HG03139 (cell line): ENCODE results near the gene SLC45A1.
"Not testable (repeated sequence)": the region's sequence is repeated elsewhere in the genome, so short reads cannot be mapped to it uniquely, and the experiment has no call there.

Experiments
- ATAC-seq: cut with Tn5 transposase; IDR thresholded peaks from one replicate; pipeline ENCODE4 v1.9.1; 2021; ENCODE audit not compliant: unreplicated experiment

SLC45A1 gene

DNA sequence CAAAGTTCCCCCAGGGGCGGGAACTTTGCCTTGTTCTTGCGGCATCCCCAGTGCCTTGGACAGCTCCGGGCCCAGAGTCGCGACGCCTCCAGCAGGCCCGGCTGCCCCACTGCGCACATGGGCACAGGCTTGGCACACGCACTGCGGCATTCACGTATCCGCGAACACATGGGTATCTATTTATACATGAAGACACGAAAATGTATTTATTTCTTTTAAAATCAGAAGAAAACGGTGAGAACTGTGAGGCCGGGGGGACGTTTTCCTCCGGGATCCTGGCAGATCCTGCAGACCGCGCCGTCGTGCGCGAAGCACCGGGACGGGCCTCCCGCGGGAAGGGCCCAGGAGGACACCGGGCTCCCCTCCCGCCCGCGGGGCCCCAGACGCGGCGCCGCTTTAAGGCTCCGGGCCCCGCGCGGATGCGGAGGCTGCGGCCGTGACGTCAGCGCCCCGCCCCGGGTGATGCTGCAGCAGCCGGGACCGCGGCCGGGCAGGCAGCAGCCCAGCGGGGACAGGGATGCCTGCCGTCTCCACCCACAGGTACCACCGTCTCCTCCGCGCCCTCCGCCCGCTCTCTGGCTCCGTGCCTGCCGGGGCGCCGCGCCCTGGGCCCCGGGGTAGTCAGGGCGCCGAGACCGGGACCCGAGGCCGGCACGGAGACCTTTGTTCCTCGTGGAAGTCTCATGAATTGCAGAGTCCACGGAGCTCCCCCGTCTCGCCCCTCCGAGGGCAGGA lies at the start of gene SLC45A1:
SLC45A1 (plus strand) TSS at position 468 of the 735 bp plus-strand sequence. CDS start 6,216 bp downstream, outside the sequence.
- ATAC-seq = no peak

- no peak for ATAC-seq
These were observed 44.9 kb upstream of the SLC45A1 start for GRCh38 chr1:8273036-8273435.

- ATAC-seq = no peak
These were observed 43.6 kb upstream of the SLC45A1 start for GRCh38 chr1:8274352-8274751.

DNA sequence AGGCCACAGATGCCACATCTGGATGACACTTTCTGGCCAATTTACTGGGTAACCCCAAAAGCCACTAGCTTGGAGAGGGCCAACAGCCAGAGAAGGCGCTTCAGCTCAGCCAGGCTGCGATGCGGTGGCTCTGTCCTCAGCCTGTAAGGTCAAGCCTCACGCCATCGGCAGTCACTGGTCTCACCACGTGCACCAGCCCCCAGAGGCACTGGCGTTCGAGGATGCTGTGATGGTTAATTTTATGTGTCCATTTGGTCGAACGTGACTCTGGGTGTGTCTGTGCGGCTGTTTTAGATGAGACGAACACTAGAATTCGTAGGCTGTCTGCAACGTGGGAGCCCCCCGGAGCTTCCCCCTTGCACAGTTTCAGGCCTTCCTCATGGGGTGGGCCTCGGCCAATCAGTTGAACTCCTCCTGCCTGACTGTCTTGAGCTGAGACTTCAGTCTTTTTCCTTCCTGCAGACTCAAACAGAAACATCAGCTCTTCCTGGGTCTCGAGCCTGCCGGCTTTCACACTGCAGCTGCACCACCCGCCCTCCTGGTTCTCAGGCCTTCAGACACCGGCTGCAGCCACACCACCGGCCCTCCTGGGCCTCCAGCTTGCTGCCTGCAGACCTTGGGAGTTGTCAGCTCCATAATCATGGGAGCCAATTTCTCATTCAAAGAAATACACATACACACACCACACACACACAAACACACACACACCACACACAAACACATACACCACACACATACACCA lies 41.6 kb upstream of the SLC45A1 start:
- ATAC-seq = no peak

DNA sequence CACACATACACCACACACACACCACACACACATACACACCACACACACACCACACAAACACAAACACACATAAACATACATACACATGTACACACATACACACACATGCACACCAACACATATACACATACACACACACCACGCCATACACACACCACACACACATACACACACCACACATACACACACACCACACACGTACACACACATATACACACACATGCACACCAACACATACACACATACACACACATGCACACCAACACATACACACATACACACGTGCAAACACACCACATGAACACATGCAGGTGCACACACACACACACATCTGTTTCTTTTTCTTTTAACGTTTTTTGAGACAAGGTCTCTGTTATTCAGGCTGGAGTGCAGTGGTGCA lies 41.0 kb upstream of the SLC45A1 start:
- ATAC-seq = no peak

DNA sequence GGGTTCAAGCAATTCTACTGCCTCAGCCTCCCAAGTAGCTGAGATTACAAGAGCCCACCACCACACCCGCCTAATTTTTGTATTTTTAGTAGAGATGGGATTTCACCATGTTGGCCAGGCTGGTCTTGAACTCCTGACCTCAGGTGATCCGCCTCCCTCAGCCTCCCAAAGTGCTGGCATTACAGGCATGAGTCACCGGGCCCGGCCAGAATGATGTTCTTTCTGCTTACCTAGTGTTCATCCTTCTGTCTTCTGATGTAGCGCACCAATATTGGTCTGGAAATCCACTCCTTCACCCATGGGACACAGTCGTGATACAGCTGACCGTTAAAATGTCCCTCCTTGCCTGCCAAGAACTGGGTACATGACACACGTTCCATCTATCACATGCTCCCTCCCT lies 39.2 kb upstream of the SLC45A1 start:
- ATAC-seq = not testable (repeated sequence)

DNA sequence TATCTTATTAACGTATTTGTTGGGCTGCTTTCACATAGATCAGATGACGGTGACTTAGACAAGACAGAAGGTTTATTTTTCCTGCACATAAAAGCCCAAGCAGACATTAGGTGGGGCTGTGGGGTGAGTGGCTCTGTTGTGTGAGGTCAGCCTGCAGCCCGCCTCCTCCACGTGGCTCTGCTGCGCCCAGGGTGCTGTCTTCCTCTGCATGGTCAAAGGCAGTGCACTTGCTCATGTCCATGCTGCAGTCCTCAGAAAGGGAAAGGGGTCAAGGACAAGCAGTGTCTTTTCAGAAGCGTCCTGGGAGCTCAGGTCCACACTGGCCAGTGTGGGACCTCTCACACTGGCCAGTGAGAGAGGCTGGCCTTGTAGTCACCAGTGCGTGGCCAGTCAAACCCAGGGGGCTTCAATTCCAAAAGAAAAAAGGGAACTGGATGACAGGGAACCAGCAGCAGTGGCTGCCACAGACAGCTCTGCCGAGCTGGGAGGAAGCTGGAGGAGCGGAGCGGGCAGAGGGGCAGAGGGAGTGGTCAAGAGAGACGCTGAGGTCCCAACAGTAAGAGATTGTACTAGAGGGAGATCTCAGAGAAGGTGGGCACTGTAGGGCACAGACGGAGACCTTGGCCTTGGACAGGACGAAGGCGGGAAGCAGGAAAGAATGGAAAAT lies 35.9 kb upstream of the SLC45A1 start:
- no peak for ATAC-seq

DNA sequence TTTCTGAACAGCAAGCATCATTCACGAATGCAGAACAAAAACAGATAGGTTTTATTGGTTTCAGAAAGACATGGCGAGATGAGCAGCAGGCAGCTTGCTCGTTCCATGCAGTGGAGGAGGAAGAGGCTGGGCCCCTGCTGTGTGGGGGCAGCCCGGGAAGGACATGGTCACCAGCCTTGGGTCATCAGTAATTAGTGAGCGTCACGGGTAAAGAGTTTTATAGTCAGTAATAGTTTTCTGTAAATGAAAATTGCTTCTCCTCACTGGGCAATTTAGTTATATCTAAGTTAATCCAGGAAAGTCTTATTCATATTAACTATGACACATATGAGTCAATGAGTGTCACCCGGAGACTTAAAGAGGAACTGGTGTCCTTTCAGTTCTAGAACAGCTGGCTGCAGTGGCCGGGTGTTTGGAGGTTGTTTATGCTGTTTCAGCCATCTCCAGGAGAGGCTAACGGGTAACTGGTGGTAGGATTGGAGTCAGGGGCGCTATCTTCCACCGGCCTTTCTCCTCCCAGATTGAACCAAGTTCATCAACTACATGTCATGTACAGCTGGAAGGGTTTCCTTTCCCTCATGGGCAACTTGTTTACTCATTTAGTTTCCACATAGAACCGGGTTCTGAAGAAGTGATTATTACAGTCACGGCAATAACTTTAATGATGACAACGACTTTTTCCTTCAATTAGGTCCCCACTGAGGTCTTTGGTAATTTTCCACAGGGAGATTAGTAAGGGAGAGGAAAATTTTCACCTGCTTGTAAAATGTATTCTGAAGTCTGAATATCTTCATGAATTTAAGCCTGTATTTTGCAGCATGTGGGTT lies 34.6 kb upstream of the SLC45A1 start:
- ATAC-seq = peak; percentile 96

DNA sequence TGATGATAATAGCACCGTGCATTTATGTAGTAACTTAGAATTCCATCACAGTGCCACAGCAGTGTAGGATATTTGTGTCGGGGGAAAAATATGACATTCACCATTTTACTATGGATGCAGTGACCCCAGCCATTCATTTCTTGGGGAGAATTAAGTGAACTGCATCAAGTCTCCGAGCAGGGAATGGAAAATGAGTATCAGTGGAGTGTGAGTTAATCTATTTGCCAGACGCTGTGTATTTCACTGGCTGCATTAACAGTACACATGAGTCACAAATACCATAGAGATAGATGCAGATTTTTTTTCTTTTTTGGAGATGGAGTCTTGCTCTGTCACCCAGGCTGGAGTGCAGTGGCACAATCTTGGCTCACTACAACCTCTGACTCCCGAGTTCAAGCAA lies 33.8 kb upstream of the SLC45A1 start:
- ATAC-seq = no peak

GRCh38 chr1:8285103-8285502 lies 32.8 kb upstream of the SLC45A1 start:
- ATAC-seq = no peak

- no peak for ATAC-seq
These were observed 31.9 kb upstream of the SLC45A1 start for GRCh38 chr1:8285965-8286364.

- ATAC-seq = no peak
These were observed 24.8 kb upstream of the SLC45A1 start for GRCh38 chr1:8293118-8293517.

DNA sequence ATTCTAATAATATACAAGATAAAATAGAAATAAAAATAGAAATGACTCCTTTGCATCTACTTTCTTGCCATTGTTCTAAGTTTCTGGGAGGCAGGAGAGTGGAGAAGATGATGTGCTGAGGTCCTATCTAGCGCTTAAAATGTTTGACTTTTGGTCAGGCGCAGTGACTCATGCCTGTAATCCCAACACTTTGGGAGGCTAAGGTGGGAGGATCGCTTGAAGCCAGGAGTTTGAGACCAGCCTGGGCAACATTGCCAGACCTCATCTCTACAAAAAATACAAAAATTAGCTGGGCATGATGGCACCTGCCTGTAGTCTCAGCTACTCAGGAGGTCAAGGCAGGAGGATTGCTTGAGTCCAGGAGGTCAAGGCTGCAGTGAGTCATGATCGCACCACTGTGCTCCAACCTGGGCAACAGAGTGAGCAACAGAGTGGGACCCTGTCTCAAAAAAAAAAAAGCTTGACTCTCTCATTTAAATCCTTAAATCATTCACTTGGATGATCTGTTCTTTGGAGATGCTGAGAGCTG lies 24.2 kb upstream of the SLC45A1 start:
- ATAC-seq = no peak

- no peak for ATAC-seq
These were observed 23.7 kb upstream of the SLC45A1 start for GRCh38 chr1:8294170-8294697.

GRCh38 chr1:8297245-8297644 lies 20.7 kb upstream of the SLC45A1 start:
- ATAC-seq = no peak

GRCh38 chr1:8299963-8300362 lies 18.0 kb upstream of the SLC45A1 start:
- no peak for ATAC-seq

DNA sequence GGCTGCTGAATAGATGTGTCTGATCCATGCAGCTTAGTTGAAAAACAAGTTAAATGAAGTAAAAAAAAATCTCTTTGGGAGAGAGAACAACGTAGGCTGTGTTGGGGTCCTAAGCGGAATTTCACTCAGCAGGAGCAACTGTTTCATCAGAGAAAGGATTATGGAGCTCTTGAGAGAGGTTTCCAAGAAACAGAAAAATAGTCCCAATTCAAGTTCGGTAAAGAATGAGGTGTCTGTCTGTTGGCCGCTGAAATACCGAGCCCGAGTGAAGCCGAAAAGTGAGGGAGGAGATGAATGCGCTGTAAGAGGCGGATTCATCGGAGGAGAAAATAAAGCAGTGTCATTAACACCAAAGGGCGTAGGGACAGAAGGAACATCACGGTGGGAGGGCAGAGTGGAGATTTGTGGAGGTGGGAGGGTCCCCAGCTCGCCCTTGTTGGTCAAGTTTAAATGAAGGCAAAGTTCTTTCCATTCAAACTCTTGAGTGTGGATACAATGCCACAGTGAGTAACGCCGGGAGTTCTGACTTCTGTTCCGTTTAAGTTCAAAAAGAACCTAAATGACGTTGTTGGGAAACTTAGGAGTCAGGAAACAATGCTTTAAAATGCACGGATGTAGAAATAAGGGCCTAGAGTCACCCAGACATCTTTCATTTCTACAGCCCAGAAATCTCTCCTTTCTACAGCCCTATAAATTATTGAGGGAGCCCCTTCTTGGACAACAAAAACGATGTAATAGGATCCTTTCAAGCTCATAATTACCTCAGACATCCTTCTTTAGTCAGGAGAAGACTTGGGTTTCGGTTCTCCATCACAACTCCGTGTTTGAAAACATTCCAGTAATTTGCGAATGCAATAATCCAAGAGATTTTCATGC lies 15.6 kb upstream of the SLC45A1 start:
- no peak for ATAC-seq

GRCh38 chr1:8303141-8303540 lies 14.8 kb upstream of the SLC45A1 start:
- ATAC-seq = no peak

DNA sequence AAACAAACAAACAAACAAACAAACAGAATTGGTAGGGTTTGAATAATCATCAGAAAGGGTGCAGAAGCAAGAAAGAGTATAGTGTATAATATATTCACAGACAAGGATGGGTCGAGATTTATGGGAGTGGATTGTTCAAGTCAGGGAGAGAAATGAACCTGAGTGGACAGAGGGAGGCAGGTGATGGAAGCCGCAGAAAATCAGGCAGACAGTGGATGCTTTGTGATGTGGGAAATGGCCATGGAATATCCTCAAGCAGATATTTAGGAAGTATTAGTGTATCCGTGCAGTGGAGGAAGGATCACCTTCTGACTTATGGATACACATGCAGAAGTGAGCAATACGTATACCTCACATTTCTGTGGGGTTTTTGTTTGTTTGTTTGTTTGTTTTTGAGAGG lies 14.0 kb upstream of the SLC45A1 start:
- ATAC-seq = no peak

DNA sequence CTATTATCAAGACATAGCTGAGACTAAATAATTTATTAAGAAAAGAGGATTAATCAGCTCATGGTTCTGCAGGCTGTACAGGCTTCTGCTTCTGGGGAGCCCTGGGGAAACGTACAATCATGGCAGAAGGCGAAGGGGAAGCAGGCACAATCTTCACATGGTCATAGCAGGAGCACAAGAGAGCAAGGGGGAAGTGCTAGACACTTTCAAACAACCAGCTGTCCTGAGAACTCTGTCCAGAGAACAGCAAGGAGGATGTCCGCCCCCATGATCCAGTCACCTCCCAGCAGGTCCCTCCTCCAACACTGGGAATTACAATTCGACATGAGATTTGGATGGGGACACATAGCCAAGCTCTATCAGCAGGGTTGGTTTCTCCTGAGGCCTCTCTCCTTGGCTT lies 10.3 kb upstream of the SLC45A1 start:
- ATAC-seq = no peak
